Measurements from ENCODE around the gene OLFML2B. TPM values are rescaled to one million over a fixed set of nuclear protein-coding genes. Genes with fewer than 3 reads are reported as not detected.
"Not testable (repeated sequence)": the region's sequence is repeated elsewhere in the genome, so short reads cannot be mapped to it uniquely, and the experiment has no call there.

Gene OLFML2B
- total RNA-seq, 1 experiment from 2014 or later = 1.4 TPM

GRCh38 chr1:162067466-162067865 is 43.8 kb upstream of the OLFML2B start:
- 0 out of 7 replicates have a peak, but pooled peaks cover 0 to 3% (median 0%) of the 10 kb centered on the region in 3 experiments for H3K36me3 Mint-ChIP-seq (ENCODE audit: insufficient read depth in 1 of 3, low read depth in 3 of 3)
- H2BK5ac ChIP-seq (ENCODE audit: insufficient read length, low read length) = no peak overlapping the region
- no peak overlapping the region for H3K4ac ChIP-seq (ENCODE audit: low read depth, low read length)
- no peak overlapping the region for H3K4me2 ChIP-seq (ENCODE audit: insufficient read depth, insufficient read length, low read length)
- peaks cover 16% of the 10 kb centered on the region for H3K23me2 ChIP-seq (ENCODE audit: insufficient read length, low read depth, low read length, poor library complexity, severe bottlenecking)
- H3K9me3 ChIP-seq (ENCODE audit: control insufficient read depth, low read depth, low read length) = no peaks in the 10 kb centered on the region
- H2AK5ac ChIP-seq (ENCODE audit: insufficient read length, low read length) = no peak overlapping the region
- no peak overlapping the region for H3K27ac ChIP-seq (ENCODE audit: insufficient read length, low read depth, low read length)
- H3K4me1 Mint-ChIP-seq = peaks cover 38 to 39% of the 10 kb centered on the region in 2 experiments
- H3K27me3 ChIP-seq (ENCODE audit: insufficient read depth, low read length) = no peaks in the 10 kb centered on the region
- H2AFZ ChIP-seq (ENCODE audit: low read length) = no peak overlapping the region
- H2BK20ac ChIP-seq (ENCODE audit: low read depth, low read length, poor library complexity, severe bottlenecking) = no peak overlapping the region
- H3K27me3 Mint-ChIP-seq (ENCODE audit: low read depth) = peaks cover 5% of the 10 kb centered on the region
- H3K56ac ChIP-seq (ENCODE audit: insufficient read length, low read depth, low read length) = no peak overlapping the region
- H3K23ac ChIP-seq (ENCODE audit: insufficient read length, low read depth, low read length) = no peak overlapping the region
- no peak for TF ChIP-seq CTCF (conservative IDR thresholded peaks at IDR 0.05)
- H2BK120ac ChIP-seq (ENCODE audit: low read depth, low read length, poor library complexity, severe bottlenecking) = no peak overlapping the region
- H3K9ac ChIP-seq (ENCODE audit: extremely low read depth, insufficient read length, low read length) = no peak overlapping the region
- H3K79me2 ChIP-seq (ENCODE audit: insufficient read depth, low read length) = peaks cover 2% of the 10 kb centered on the region; the same call in 1 of the 2 replicates
- H4K20me1 ChIP-seq (ENCODE audit: control insufficient read depth, insufficient read depth, insufficient read length) = no peaks in the 10 kb centered on the region
- H3T11ph ChIP-seq (ENCODE audit: low read length) = no peak overlapping the region
- no peak overlapping the region for H4K91ac ChIP-seq (ENCODE audit: insufficient read length, low read depth, low read length)
- no peak overlapping the region for H3K27ac Mint-ChIP-seq
- no peak overlapping the region for H2BK12ac ChIP-seq (ENCODE audit: insufficient read length, low read depth, low read length)
- no peak for DNase-seq
- H3K18ac ChIP-seq (ENCODE audit: insufficient read length, low read depth, low read length) = no peak overlapping the region
- WGBS (ENCODE audit: extremely low coverage, insufficient read length, low lambda C conversion rate) = no CpG with 5 or more reads among the region's 1 CpG
- no peaks in the 10 kb centered on the region for H3K79me1 ChIP-seq (ENCODE audit: insufficient read depth, low read depth, low read length, poor library complexity, severe bottlenecking)
- H2BK15ac ChIP-seq (ENCODE audit: low read depth, low read length) = no peak overlapping the region
- no peak overlapping the region for H4K8ac ChIP-seq (replicated peaks; ENCODE audit: insufficient read length, low read depth, low read length)
- H3K4me3 Mint-ChIP-seq = no peak overlapping the region
- no peak overlapping the region for H4K5ac ChIP-seq (ENCODE audit: insufficient read length, low read depth, low read length)
- H3K14ac ChIP-seq (ENCODE audit: insufficient read depth, low read length) = no peak overlapping the region
- no peaks in the 10 kb centered on the region; a peak in 1 of 5 replicates for H3K9me3 Mint-ChIP-seq
- peaks cover 9% of the 10 kb centered on the region for H3K4me1 ChIP-seq (ENCODE audit: insufficient read depth, low read length)

- H3K27ac ChIP-seq (ENCODE audit: insufficient read length, low read depth, low read length) = not testable (repeated sequence)
- WGBS (ENCODE audit: extremely low coverage, insufficient read length, low lambda C conversion rate) = no CpG with 5 or more reads among the region's 4 CpGs
- H3K4me1 Mint-ChIP-seq = peaks cover 33 to 35% of the 10 kb centered on the region in 2 experiments
Measured at GRCh38 chr1:162066836-162067235, 43.2 kb upstream of the OLFML2B start.

More at GRCh38 chr1:162066836-162067235, 43.2 kb upstream of the OLFML2B start:
- not testable (repeated sequence) for H3K27me3 Mint-ChIP-seq (ENCODE audit: low read depth); H2BK5ac ChIP-seq (ENCODE audit: insufficient read length, low read length); H3K27ac Mint-ChIP-seq; H3K9me3 Mint-ChIP-seq; H3K27me3 ChIP-seq (ENCODE audit: insufficient read depth, low read length); H3K23ac ChIP-seq (ENCODE audit: insufficient read length, low read depth, low read length); H3K79me1 ChIP-seq (ENCODE audit: insufficient read depth, low read depth, low read length, poor library complexity, severe bottlenecking); H3K4me2 ChIP-seq (ENCODE audit: insufficient read depth, insufficient read length, low read length); H2BK20ac ChIP-seq (ENCODE audit: low read depth, low read length, poor library complexity, severe bottlenecking); H3K4me3 Mint-ChIP-seq; H3K9ac ChIP-seq (ENCODE audit: extremely low read depth, insufficient read length, low read length); H3K14ac ChIP-seq (ENCODE audit: insufficient read depth, low read length); H2BK12ac ChIP-seq (ENCODE audit: insufficient read length, low read depth, low read length); H3K18ac ChIP-seq (ENCODE audit: insufficient read length, low read depth, low read length); H2AK5ac ChIP-seq (ENCODE audit: insufficient read length, low read length); H2BK120ac ChIP-seq (ENCODE audit: low read depth, low read length, poor library complexity, severe bottlenecking); H4K91ac ChIP-seq (ENCODE audit: insufficient read length, low read depth, low read length); H3K79me2 ChIP-seq (ENCODE audit: insufficient read depth, low read length); H2AFZ ChIP-seq (ENCODE audit: low read length); H3K9me3 ChIP-seq (ENCODE audit: control insufficient read depth, low read depth, low read length); H2BK15ac ChIP-seq (ENCODE audit: low read depth, low read length); H3K4ac ChIP-seq (ENCODE audit: low read depth, low read length); DNase-seq; H3K4me1 ChIP-seq (ENCODE audit: insufficient read depth, low read length); H4K20me1 ChIP-seq (ENCODE audit: control insufficient read depth, insufficient read depth, insufficient read length); H3K56ac ChIP-seq (ENCODE audit: insufficient read length, low read depth, low read length); H3K36me3 Mint-ChIP-seq (ENCODE audit: insufficient read depth in 1 of 3, low read depth in 3 of 3); H3T11ph ChIP-seq (ENCODE audit: low read length); H4K8ac ChIP-seq (replicated peaks; ENCODE audit: insufficient read length, low read depth, low read length); H4K5ac ChIP-seq (ENCODE audit: insufficient read length, low read depth, low read length)
- H3K23me2 ChIP-seq (ENCODE audit: insufficient read length, low read depth, low read length, poor library complexity, severe bottlenecking) = peaks cover 16% of the 10 kb centered on the region

All from H9 (cell line).